ENCODE results near the gene MATN4. TPM values are rescaled to one million over a fixed set of nuclear protein-coding genes. Genes with fewer than 3 reads are reported as not detected.

Gene MATN4
- total and polyA plus RNA-seq, 9 donors = 0.21 to 1.1 (median 0.58) TPM

- Histone ChIP-seq H3K4me1 (ENCODE audit: control insufficient read depth, insufficient read depth, low read length) (peaks cover 19% of the 10 kb centered on the region), H3K4me3 (ENCODE audit: low read length) (no peak overlapping the region), H3K27ac (ENCODE audit: low read length) (no peak overlapping the region), H3K27me3 (ENCODE audit: control insufficient read depth, insufficient read depth, low read length) (no peaks in the 10 kb centered on the region), H3K36me3 (ENCODE audit: control insufficient read depth, insufficient read depth, low read length) (no peaks in the 10 kb centered on the region), H3K9me3 (replicated peaks; ENCODE audit: control insufficient read depth, low read depth, low read length) (no peaks in the 10 kb centered on the region)
- DNase-seq = no peak
- no CpG with 5 or more reads among the region's 1 CpG for WGBS (ENCODE audit: insufficient coverage)
Measured at GRCh38 chr20:45340951-45341350, 32.9 kb upstream of the MATN4 start.

GRCh38 chr20:45340236-45340847 is 32.2 kb upstream of the MATN4 start:
- H3K9me3 ChIP-seq (replicated peaks; ENCODE audit: control insufficient read depth, low read depth, low read length) = no peaks in the 10 kb centered on the region
- peaks cover 15% of the 10 kb centered on the region for H3K4me1 ChIP-seq (ENCODE audit: control insufficient read depth, insufficient read depth, low read length)
- H3K36me3 ChIP-seq (ENCODE audit: control insufficient read depth, insufficient read depth, low read length) = no peaks in the 10 kb centered on the region
- no peak overlapping the region for H3K27ac ChIP-seq (ENCODE audit: low read length)
- no peak for DNase-seq
- H3K4me3 ChIP-seq (ENCODE audit: low read length) = no peak overlapping the region
- 67% methylated on average over 2 of the region's 5 CpGs for WGBS (ENCODE audit: insufficient coverage)
- no peaks in the 10 kb centered on the region for H3K27me3 ChIP-seq (ENCODE audit: control insufficient read depth, insufficient read depth, low read length)

- 100% methylated on average over 2 of the region's 2 CpGs for WGBS (ENCODE audit: insufficient coverage)
- H3K27ac ChIP-seq (ENCODE audit: low read length) = no peak overlapping the region
- DNase-seq = no peak
- H3K4me3 ChIP-seq (ENCODE audit: low read length) = no peak overlapping the region
- no peaks in the 10 kb centered on the region for H3K27me3 ChIP-seq (ENCODE audit: control insufficient read depth, insufficient read depth, low read length)
- H3K9me3 ChIP-seq (replicated peaks; ENCODE audit: control insufficient read depth, low read depth, low read length) = no peaks in the 10 kb centered on the region
- no peaks in the 10 kb centered on the region for H3K36me3 ChIP-seq (ENCODE audit: control insufficient read depth, insufficient read depth, low read length)
- peaks cover 15% of the 10 kb centered on the region for H3K4me1 ChIP-seq (ENCODE audit: control insufficient read depth, insufficient read depth, low read length)
Measured at GRCh38 chr20:45339799-45340198, 31.7 kb upstream of the MATN4 start.

- Histone ChIP-seq H3K27ac (ENCODE audit: low read length) (no peak overlapping the region), H3K4me1 (ENCODE audit: control insufficient read depth, insufficient read depth, low read length) (peaks cover 15% of the 10 kb centered on the region), H3K27me3 (ENCODE audit: control insufficient read depth, insufficient read depth, low read length) (no peaks in the 10 kb centered on the region), H3K9me3 (replicated peaks; ENCODE audit: control insufficient read depth, low read depth, low read length) (no peaks in the 10 kb centered on the region), H3K4me3 (ENCODE audit: low read length) (no peak overlapping the region), H3K36me3 (ENCODE audit: control insufficient read depth, insufficient read depth, low read length) (no peaks in the 10 kb centered on the region)
- 71% methylated on average over 3 of the region's 6 CpGs for WGBS (ENCODE audit: insufficient coverage)
- DNase-seq = no peak
Measured at GRCh38 chr20:45339084-45339483, 31.0 kb upstream of the MATN4 start.

GRCh38 chr20:45338121-45339030 is 30.3 kb upstream of the MATN4 start:
- Histone ChIP-seq H3K4me1 (ENCODE audit: control insufficient read depth, insufficient read depth, low read length) (peaks cover 15% of the 10 kb centered on the region), H3K27ac (ENCODE audit: low read length) (peak overlapping the region; percentile 29), H3K4me3 (ENCODE audit: low read length) (no peak overlapping the region), H3K36me3 (ENCODE audit: control insufficient read depth, insufficient read depth, low read length) (no peaks in the 10 kb centered on the region), H3K9me3 (replicated peaks; ENCODE audit: control insufficient read depth, low read depth, low read length) (no peaks in the 10 kb centered on the region), H3K27me3 (ENCODE audit: control insufficient read depth, insufficient read depth, low read length) (no peaks in the 10 kb centered on the region)
- no peak for DNase-seq
- 79% methylated on average over 3 of the region's 11 CpGs for WGBS (ENCODE audit: insufficient coverage)

- Histone ChIP-seq H3K4me1 (ENCODE audit: control insufficient read depth, insufficient read depth, low read length) (peaks cover 15% of the 10 kb centered on the region), H3K27ac (ENCODE audit: low read length) (peak overlapping the region; percentile 29), H3K9me3 (replicated peaks; ENCODE audit: control insufficient read depth, low read depth, low read length) (no peaks in the 10 kb centered on the region), H3K36me3 (ENCODE audit: control insufficient read depth, insufficient read depth, low read length) (no peaks in the 10 kb centered on the region), H3K27me3 (ENCODE audit: control insufficient read depth, insufficient read depth, low read length) (no peaks in the 10 kb centered on the region), H3K4me3 (ENCODE audit: low read length) (no peak overlapping the region)
- 53% methylated on average over 12 of the region's 15 CpGs for WGBS (ENCODE audit: insufficient coverage)
- DNase-seq = peak; percentile 30
Measured at GRCh38 chr20:45337367-45338120, 29.4 kb upstream of the MATN4 start.

- 73% methylated on average over 10 of the region's 11 CpGs for WGBS (ENCODE audit: insufficient coverage)
- Histone ChIP-seq H3K9me3 (replicated peaks; ENCODE audit: control insufficient read depth, low read depth, low read length) (no peaks in the 10 kb centered on the region), H3K4me3 (ENCODE audit: low read length) (no peak overlapping the region), H3K36me3 (ENCODE audit: control insufficient read depth, insufficient read depth, low read length) (no peaks in the 10 kb centered on the region), H3K27me3 (ENCODE audit: control insufficient read depth, insufficient read depth, low read length) (no peaks in the 10 kb centered on the region), H3K4me1 (ENCODE audit: control insufficient read depth, insufficient read depth, low read length) (peaks cover 8% of the 10 kb centered on the region), H3K27ac (ENCODE audit: low read length) (no peak overlapping the region)
- DNase-seq = no peak
Measured at GRCh38 chr20:45336530-45337366, 28.6 kb upstream of the MATN4 start.

GRCh38 chr20:45330476-45330875 is 22.4 kb upstream of the MATN4 start:
- no peak for DNase-seq
- Histone ChIP-seq H3K4me1 (ENCODE audit: control insufficient read depth, insufficient read depth, low read length) (no peaks in the 10 kb centered on the region), H3K9me3 (replicated peaks; ENCODE audit: control insufficient read depth, low read depth, low read length) (no peaks in the 10 kb centered on the region), H3K27ac (ENCODE audit: low read length) (no peak overlapping the region), H3K4me3 (ENCODE audit: low read length) (no peak overlapping the region), H3K36me3 (ENCODE audit: control insufficient read depth, insufficient read depth, low read length) (peaks cover 6% of the 10 kb centered on the region), H3K27me3 (ENCODE audit: control insufficient read depth, insufficient read depth, low read length) (no peaks in the 10 kb centered on the region)
- WGBS (ENCODE audit: insufficient coverage) = 76% methylated on average over 3 of the region's 3 CpGs

GRCh38 chr20:45329497-45330319 is 21.6 kb upstream of the MATN4 start:
- Histone ChIP-seq H3K4me1 (ENCODE audit: control insufficient read depth, insufficient read depth, low read length) (no peaks in the 10 kb centered on the region), H3K27ac (ENCODE audit: low read length) (no peak overlapping the region), H3K27me3 (ENCODE audit: control insufficient read depth, insufficient read depth, low read length) (no peaks in the 10 kb centered on the region), H3K36me3 (ENCODE audit: control insufficient read depth, insufficient read depth, low read length) (peaks cover 6% of the 10 kb centered on the region), H3K4me3 (ENCODE audit: low read length) (no peak overlapping the region), H3K9me3 (replicated peaks; ENCODE audit: control insufficient read depth, low read depth, low read length) (no peaks in the 10 kb centered on the region)
- WGBS (ENCODE audit: insufficient coverage) = 100% methylated on average over 1 of the region's 7 CpGs
- no peak for DNase-seq

Measured in muscle of leg (tissue), 11 donors.